Stomach (tissue), 9 donors: ENCODE data around the gene RSL24D1. TPM values are rescaled to one million over a fixed set of nuclear protein-coding genes. Genes with fewer than 3 reads are reported as not detected.
A peak's percentile ranks its signal among the peaks of the same experiment; 100 is the strongest.

Source experiments
- DNase-seq, 2 donors: peaks; one replicate each; pipeline versions ENCODE4 v3.0.0 to v3.0.0-alpha.2; 2013 to 2019
- H3K27ac ChIP-seq, 5 donors: fragments of 200-600 bp in 4 of 5; sonication (generic) in 4 of 5; one replicate each; pipeline ENCODE4 v1.5.1; 2013 to 2019; ENCODE audit warnings: mild to moderate bottlenecking in 1 of 5, moderate library complexity in 1 of 5
- H3K27me3 ChIP-seq, 3 donors: fragments of 200-600 bp; sonication (generic); one replicate each; pipeline ENCODE4 v1.5.1; 2017 to 2019; ENCODE audit warnings: mixed run types in 1 of 3
- H3K36me3 ChIP-seq, 4 donors: fragments of 200-600 bp; sonication (generic); 1 replicate in 3 of 4; 2 replicates in 1 of 4; pipeline ENCODE4 v1.5.1; 2016 to 2019
- H3K4me1 ChIP-seq, 4 donors: fragments of 200-600 bp; sonication (generic); one replicate each; pipeline ENCODE4 v1.5.1; 2016 to 2019
- H3K4me3 ChIP-seq, 4 donors: fragments of 200-600 bp; sonication (generic) in 3 of 4; one replicate each; pipeline ENCODE4 v1.5.1; 2016 to 2019; ENCODE audit warnings: mild to moderate bottlenecking in 1 of 4
- H3K9me3 ChIP-seq, 4 donors: fragments of 200-600 bp; sonication (generic); one replicate each; pipeline ENCODE4 v1.5.1; 2016 to 2019
- CTCF ChIP-seq, 7 experiments: fragments of 450-650 bp in 4 of 7; fragments of 200-600 bp in 3 of 7; sonication (generic) in 3 of 7; IDR thresholded peaks; one replicate each; pipeline ENCODE4 v1.5.1; 2016 to 2019; ENCODE audit warnings: antibody characterized with exemption in 7 of 7, control low read depth in 2 of 7, mild to moderate bottlenecking in 1 of 7
- EP300 ChIP-seq: sonication (generic); formaldehyde crosslinking; IDR thresholded peaks from one replicate; pipeline ENCODE4 v1.6.1; 2017; ENCODE audit warnings: antibody characterized with exemption
- POLR2A ChIP-seq, 4 donors: fragments of 450-650 bp; IDR thresholded peaks; one replicate each; pipeline ENCODE4 v1.6.1; 2016; ENCODE audit warnings: antibody characterized with exemption in 4 of 4, control low read depth in 2 of 4, mild to moderate bottlenecking in 1 of 4, moderate library complexity in 1 of 4
- POLR2AphosphoS5 ChIP-seq, 3 donors: sonication (generic); formaldehyde crosslinking; IDR thresholded peaks; one replicate each; pipeline ENCODE4 v1.6.1; 2016; ENCODE audit warnings: antibody characterized with exemption in 3 of 3
- WGBS, 5 donors: extraction: QIAGEN DNeasy Blood & Tissue Kit in 3 of 5; methylation state at CpG; one replicate each; pipeline versions ENCODE4 v1.1.5 to v1.1.7; 2013 to 2018; 5-methylcytosine and 5-hydroxymethylcytosine counted together
- intact Hi-C: fragments of 100-400 bp; cut with DNase I; formaldehyde crosslinking; loops from one replicate; pipeline ENCODE4 v1.15.1; 2023; ENCODE audit warnings: low total_unique reads
- polyA plus RNA-seq, 3 donors: library from polyadenylated mRNA; stranded (reverse); fragments of 200-250 nt; gene quantifications; one replicate each; pipeline ENCODE4 v1.2.3, GENCODE V29; 2013
- total RNA-seq, 5 donors: library from RNA; depleted of rRNA; stranded (reverse); fragments of >200 nt; gene quantifications; one replicate each; pipeline versions ENCODE4 v1.1.0 to v1.2.3, GENCODE V29; 2014 to 2016
- donor health status: healthy with polysubstance abuse.
- donor health status: Bipolar disorder and iron deficiency.
- donor health status: healthy.

The RSL24D1 gene
- total and polyA plus RNA-seq, 8 donors: 22.2 to 187 (median 87.5) TPM

- Histone ChIP-seq H3K4me3 (peak overlapping the region; percentile 78 to 91 (median 82)), H3K27me3 (no peaks in the 10 kb centered on the region), H3K27ac (peak overlapping the region; percentile 92 to 98 (median 95)), H3K36me3 (peaks cover 6 to 16% (median 16%) of the 10 kb centered on the region in 4 donors), H3K4me1 (peaks cover 22 to 45% (median 35%) of the 10 kb centered on the region in 4 donors), H3K9me3 (no peaks in the 10 kb centered on the region)
- no peak for TF ChIP-seq CTCF (IDR thresholded peaks at IDR 0.05)
- TF ChIP-seq POLR2AphosphoS5 (IDR thresholded peaks at IDR 0.05): no peak
- TF ChIP-seq EP300: no peak
- TF ChIP-seq POLR2A (IDR thresholded peaks at IDR 0.05): no peak
- intact Hi-C loops: no loop called here
- WGBS, 5 donors: 0 to 2% (median 1%) methylated on average over 9 of the region's 9 CpGs
- DNase-seq: peak in 1 of 2 donors; percentile 39
Measured at GRCh38 chr15:55195996-55196395, 745 bp downstream of the RSL24D1 start.

- Histone ChIP-seq H3K36me3 (peaks cover 8 to 34% (median 33%) of the 10 kb centered on the region in 4 donors), H3K9me3 (no peaks in the 10 kb centered on the region), H3K27ac (no peak overlapping the region), H3K4me1 (peaks cover 22 to 45% (median 35%) of the 10 kb centered on the region in 4 donors), H3K27me3 (no peaks in the 10 kb centered on the region), H3K4me3 (no peak overlapping the region)
- TF ChIP-seq EP300 (no peak), POLR2AphosphoS5 (IDR thresholded peaks at IDR 0.05) (no peak), POLR2A (IDR thresholded peaks at IDR 0.05) (no peak), CTCF (IDR thresholded peaks at IDR 0.05) (no peak)
- DNase-seq: no peak
- intact Hi-C loops: no loop called here
Measured at GRCh38 chr15:55194256-55194655, 2.5 kb downstream of the RSL24D1 start.

- intact Hi-C loops: no loop called here
- Histone ChIP-seq H3K27me3 (no peaks in the 10 kb centered on the region), H3K4me1 (peaks cover 0 to 19% (median 7%) of the 10 kb centered on the region in 4 donors), H3K27ac (no peak overlapping the region), H3K4me3 (no peak overlapping the region), H3K9me3 (no peaks in the 10 kb centered on the region), H3K36me3 (peaks cover 23 to 94% (median 91%) of the 10 kb centered on the region in 4 donors)
- 26 to 63% (median 42%) methylated on average over 1 of the region's 1 CpG for WGBS, 5 donors
- DNase-seq: no peak
- TF ChIP-seq CTCF (IDR thresholded peaks at IDR 0.05) (no peak), EP300 (no peak), POLR2A (IDR thresholded peaks at IDR 0.05) (no peak), POLR2AphosphoS5 (IDR thresholded peaks at IDR 0.05) (no peak)
Measured at GRCh38 chr15:55186331-55186730, 10.4 kb downstream of the RSL24D1 start.

- 50 to 68% (median 59%) methylated on average over 2 of the region's 2 CpGs for WGBS, 5 donors
- no peaks in the 10 kb centered on the region for H3K27me3 ChIP-seq
- no peak overlapping the region for H3K4me3 ChIP-seq
- peaks cover 22 to 94% (median 91%) of the 10 kb centered on the region in 4 donors for H3K36me3 ChIP-seq
- TF ChIP-seq EP300: no peak
- no peak for TF ChIP-seq POLR2A (IDR thresholded peaks at IDR 0.05)
- TF ChIP-seq CTCF (IDR thresholded peaks at IDR 0.05): no peak
- no peak for TF ChIP-seq POLR2AphosphoS5 (IDR thresholded peaks at IDR 0.05)
- H3K4me1 ChIP-seq: peaks cover 0 to 19% (median 7%) of the 10 kb centered on the region in 4 donors
- no peak for DNase-seq
- H3K27ac ChIP-seq: no peak overlapping the region
- H3K9me3 ChIP-seq: no peaks in the 10 kb centered on the region
- intact Hi-C loops: no loop called here
Measured at GRCh38 chr15:55183679-55184078, 13.1 kb downstream of the RSL24D1 start.
